Esophagus muscularis mucosa (tissue), 4 donors: ENCODE results near the gene UNC119B.

Source experiments
- CTCF ChIP-seq, 3 experiments: fragments of 200-600 bp in 2 of 3; fragments of 450-650 bp in 1 of 3; sonication (generic) in 2 of 3; IDR thresholded peaks; one replicate each; pipeline ENCODE4 v1.5.1; 2017 to 2019; ENCODE audit warnings: antibody characterized with exemption in 3 of 3, mild to moderate bottlenecking in 2 of 3, moderate library complexity in 1 of 3
- EP300 ChIP-seq: sonication (generic); formaldehyde crosslinking; IDR thresholded peaks from one replicate; pipeline ENCODE4 v1.6.1; 2017; ENCODE audit warnings: antibody characterized with exemption
- POLR2A ChIP-seq: fragments of 450-650 bp; IDR thresholded peaks from one replicate; pipeline ENCODE4 v1.6.1; 2017; ENCODE audit warnings: antibody characterized with exemption, moderate library complexity, mild to moderate bottlenecking, low read depth
- POLR2AphosphoS5 ChIP-seq, 2 donors: sonication (generic); formaldehyde crosslinking; IDR thresholded peaks; one replicate each; pipeline ENCODE4 v1.6.1; 2017; ENCODE audit warnings: antibody characterized with exemption in 2 of 2

- TF ChIP-seq POLR2AphosphoS5 (IDR thresholded peaks at IDR 0.05) (no peak), CTCF (IDR thresholded peaks at IDR 0.05) (no peak), POLR2A (no peak), EP300 (no peak)
These were observed 47.4 kb upstream of the UNC119B start for GRCh38 chr12:120662879-120663278.
